NCI-H1436 treated with DMSO at 0.1 percent for 48 hours (cell line): ENCODE measurements around the gene THSD4.

Experiments
- DNase-seq: peaks from one replicate; lab custom pipeline; 2025; lab: John Stamatoyannopoulos, UW

The THSD4 gene

DNA sequence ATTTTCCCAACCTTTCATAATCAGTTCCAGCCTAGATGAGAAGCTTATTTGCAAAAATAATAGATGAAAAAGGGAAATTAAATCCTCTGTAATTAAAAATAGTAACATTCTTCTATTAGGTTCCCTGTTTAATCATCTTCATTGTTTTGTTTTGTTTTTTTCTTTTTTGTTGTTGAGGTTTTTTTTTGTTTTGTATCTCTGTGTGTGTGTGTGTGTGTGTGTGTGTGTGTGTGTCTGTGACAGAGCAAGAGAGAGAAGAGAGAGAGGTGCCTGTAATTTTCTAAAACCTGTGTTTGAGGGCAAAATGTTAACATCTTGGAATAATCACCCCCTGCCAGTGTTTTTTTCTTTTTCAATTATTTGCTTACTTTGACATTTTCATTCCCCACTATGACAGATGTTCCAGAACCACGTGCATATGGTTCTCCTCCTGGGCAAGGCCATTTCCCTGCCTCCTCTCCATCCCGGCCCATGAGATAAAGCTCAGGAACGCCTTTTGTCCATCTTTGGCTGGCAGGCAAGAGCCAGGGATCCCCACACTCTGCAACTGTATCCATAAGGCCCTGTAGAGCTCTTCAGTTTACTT lies 573.3 kb downstream of the THSD4 start:
- DNase-seq: no peak

DNA sequence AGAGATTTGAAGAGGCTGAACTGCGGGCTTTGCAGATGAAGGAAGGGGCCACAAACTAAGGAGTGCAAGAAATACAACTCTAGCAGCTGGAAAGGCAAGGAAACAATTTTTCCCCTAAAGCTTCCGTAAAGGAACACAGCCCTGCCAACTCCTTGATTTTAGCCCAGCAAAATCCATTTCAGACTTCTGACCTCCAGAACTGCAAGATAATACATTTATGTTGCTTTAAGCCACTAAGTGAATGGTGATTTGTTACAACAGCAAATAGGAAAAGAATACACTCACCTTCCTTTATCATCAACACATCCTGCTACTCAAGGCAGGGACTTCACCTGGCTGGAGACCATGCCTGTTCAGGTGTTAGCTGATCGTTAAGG lies 575.8 kb downstream of the THSD4 start:
- DNase-seq: no peak

DNA sequence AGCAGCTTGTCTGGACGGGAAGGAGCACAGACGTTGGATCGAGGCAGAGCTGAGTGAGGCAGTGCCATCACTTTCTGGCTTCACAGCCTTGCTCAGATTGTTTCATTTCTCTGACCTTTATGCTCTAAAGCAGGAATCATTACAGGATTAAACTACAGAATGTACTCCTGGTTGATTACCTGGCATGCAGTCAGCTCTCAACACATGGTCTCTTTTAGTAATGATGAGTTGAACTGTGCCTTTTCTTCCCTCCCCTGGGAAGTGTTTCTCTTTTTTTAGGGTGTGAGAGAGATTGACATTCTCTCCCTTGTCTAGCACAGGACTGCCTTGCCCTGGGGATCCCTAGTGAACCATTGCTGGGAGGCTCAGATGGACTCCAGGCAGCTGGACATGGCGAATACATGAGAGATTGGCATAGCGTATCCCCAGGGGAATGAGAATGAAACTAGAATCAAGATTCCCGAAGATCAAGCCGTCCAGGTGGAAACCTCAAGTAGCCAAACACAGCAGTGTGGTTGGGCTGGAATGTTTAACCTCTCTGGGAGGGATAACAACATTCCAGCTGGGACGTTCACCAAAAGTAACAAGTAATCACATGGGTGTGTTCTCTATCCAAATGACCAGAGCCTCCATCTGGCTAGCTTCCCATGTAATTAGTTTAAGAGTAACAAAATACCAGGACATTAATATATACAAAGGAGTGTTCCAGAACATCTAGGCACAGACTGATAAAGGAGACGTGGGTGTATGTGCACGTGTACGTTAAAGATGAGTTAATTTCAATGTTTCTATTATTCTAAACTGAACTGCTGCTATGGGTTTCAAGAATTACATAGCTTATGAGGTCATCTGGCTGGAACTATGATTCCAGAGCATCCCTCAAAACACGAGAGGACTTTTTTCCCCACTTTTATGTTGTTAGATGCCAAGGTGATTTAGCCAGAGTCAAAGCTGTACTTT lies 576.5 kb downstream of the THSD4 start:
- no peak for DNase-seq

DNA sequence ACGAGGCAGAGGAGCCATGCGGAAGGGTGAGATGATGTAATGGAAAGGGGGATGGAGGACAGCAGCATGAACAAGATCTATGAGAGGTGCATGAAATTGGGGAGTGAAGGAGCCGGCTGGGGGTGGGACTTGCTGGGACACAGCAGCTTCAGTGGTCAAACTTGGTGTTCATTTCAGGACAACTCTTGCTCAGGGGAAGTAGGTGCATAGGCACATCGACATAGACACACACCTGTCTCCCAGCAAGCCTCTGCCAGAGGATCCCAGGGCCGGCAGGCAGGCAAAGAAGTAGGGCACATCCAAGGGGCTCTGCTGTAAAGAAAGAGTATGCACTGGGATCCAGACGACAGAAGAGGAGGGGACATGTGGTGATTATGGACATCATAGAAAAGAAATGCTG lies 582.0 kb downstream of the THSD4 start:
- no peak for DNase-seq

DNA sequence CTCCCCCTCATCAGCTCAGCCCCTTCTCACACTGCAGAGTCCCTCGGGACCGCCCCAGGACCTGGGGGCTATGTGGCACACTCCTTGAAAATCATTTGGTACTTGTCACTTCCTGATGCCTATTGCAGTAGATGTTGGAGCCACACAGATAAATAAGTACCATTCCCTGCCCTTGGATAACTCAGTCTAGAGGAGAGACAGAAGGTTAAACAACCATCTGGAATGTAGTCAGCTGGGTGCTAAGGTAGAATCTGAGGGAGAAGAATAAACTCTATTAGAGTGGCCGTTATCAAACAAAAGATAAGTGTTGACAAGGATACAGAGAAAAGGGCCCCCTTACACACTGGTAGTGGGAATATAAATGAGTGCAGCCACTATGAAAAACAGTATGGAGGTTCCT lies 582.8 kb downstream of the THSD4 start:
- no peak for DNase-seq

- DNase-seq: no peak
These were observed 583.5 kb downstream of the THSD4 start for GRCh38 chr15:71698742-71699141.

DNA sequence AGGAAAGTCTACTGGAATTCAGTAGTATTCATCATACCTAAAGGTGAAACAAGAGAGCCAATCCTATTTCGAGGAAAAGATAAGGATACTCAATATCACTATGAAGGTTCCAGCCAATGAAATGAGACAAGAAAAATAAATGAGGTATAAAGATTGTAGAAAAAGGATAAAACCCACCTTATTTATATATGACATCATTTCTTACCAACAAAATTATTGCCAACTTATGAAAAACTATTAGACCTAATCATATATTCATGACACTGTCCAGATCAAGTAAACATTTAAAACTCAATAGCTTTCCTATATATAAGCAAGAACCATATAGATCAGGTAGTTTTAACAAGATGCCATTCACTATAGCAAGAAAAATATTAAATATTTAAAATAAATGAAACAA lies 584.7 kb downstream of the THSD4 start:
- DNase-seq: no peak

GRCh38 chr15:71701808-71702207 lies 586.5 kb downstream of the THSD4 start:
- DNase-seq: no peak

DNA sequence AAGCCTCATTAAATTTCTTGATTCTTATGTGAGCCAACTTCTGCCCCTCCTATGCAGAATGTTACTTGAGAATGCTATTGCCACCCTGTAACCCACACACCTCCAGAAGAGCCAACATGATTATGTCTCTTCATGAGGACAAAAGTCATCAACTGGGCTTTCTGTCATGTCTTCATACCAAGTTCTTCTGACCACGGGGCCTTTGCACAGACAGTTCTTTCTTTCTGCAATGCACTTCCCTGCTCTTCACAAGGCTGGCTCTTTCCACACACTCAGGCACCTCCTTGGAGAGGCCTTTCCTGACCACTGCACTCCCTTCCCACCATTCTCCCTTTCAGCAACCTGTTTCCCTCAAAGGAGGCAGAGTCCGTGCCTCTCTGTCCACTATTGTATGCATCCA lies 587.2 kb downstream of the THSD4 start:
- no peak for DNase-seq

- no peak for DNase-seq
These were observed 589.9 kb downstream of the THSD4 start for GRCh38 chr15:71705151-71705550.

- no peak for DNase-seq
These were observed 591.4 kb downstream of the THSD4 start for GRCh38 chr15:71706461-71707229.

DNA sequence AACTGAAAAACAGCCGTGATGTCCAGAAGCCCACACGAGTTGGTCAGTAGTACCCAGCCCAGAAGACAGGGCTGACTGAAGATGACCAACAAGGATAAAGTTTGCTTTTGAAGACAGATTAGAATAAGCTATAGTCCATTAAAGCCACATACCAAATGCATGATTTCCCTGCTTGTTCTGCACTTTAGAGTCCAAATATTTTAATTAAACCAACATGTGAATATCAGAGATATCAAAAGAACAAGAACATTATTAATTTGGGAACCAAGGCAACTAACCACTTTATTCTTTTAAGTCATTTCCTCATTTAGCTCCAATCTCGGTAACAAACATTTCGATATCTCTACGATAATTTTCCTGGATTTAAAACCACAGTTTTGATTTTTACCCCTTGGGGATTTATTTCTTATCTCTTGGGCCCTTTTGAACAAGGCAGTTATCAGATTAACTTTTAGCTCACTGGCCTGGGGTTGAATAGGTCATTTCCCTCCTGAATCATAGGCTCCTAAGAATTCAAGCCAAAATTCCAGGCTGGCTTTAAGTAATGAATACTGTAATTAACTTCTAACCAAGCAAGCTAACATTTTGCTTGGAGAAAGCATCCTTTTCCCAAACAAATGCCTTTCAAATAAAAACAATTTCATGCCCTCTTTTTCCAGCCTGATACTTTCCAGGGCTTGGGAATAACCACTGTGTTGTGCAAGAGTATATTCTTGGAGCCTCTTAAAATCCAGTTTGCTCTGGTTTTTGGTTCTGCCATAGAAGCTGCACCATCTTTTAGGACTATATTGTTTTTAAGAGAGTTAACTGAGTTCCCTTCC lies 592.2 kb downstream of the THSD4 start:
- DNase-seq: no peak

DNA sequence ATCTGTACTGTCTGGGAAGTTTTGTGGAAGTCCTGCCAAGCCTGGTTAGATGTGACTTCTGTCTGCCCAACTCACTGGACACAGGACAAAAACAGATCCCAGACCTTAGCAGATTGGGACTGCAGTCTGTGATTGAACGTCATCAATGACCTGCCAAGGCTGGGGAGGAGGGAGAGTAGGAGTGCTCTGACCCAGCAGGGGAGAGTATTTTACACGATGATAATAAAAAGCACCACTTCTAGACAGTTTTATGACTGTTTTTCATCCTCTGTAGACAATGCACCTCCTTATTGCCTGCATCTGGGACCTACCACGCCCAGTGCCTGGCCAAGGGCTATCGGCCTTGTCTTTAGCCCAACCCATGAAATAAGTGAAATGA lies 592.8 kb downstream of the THSD4 start:
- DNase-seq: no peak

- DNase-seq: no peak
These were observed 593.5 kb downstream of the THSD4 start for GRCh38 chr15:71708741-71709140.

GRCh38 chr15:71709808-71710418 lies 594.6 kb downstream of the THSD4 start:
- no peak for DNase-seq

- DNase-seq: no peak
These were observed 596.9 kb downstream of the THSD4 start for GRCh38 chr15:71712182-71712581.

- DNase-seq: no peak
These were observed 598.0 kb downstream of the THSD4 start for GRCh38 chr15:71713191-71713809.

DNA sequence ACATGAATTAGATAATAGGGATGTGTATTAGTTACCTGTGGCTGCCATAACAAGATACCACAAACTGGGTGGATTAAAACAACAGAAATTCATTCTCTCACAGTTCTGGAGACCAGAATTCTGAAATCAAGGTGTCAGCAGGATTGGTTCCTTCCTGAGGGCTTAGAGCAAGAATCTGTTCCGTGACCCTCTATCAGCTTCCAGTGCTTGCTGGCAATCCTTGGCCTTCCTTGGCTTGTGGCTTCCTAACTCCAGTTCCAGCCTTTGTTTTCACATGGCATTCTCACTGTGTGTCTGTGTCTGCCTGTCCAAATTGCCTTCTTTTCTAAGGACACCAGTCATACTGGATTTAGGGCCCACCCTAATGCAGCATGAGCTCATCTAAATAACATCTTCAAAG lies 600.6 kb downstream of the THSD4 start:
- no peak for DNase-seq

DNA sequence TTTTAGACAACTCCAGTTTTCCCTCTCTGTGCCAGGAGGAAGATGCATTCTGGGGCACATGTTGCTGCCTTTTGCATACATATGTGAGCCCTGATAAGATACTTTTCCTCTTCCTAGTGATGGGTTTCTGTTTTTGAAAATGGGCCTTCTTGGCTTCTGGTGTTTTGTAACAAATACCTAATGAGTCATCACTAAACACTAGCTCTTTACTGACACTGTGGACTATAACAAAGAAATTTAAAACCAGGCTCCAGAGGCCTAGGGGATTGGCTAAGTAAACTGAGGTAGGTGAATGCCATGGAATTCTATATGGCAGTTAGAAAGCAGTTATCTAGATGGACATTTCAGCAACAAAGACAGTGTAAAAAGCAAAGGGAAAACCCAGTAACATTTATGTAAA lies 601.7 kb downstream of the THSD4 start:
- no peak for DNase-seq

DNA sequence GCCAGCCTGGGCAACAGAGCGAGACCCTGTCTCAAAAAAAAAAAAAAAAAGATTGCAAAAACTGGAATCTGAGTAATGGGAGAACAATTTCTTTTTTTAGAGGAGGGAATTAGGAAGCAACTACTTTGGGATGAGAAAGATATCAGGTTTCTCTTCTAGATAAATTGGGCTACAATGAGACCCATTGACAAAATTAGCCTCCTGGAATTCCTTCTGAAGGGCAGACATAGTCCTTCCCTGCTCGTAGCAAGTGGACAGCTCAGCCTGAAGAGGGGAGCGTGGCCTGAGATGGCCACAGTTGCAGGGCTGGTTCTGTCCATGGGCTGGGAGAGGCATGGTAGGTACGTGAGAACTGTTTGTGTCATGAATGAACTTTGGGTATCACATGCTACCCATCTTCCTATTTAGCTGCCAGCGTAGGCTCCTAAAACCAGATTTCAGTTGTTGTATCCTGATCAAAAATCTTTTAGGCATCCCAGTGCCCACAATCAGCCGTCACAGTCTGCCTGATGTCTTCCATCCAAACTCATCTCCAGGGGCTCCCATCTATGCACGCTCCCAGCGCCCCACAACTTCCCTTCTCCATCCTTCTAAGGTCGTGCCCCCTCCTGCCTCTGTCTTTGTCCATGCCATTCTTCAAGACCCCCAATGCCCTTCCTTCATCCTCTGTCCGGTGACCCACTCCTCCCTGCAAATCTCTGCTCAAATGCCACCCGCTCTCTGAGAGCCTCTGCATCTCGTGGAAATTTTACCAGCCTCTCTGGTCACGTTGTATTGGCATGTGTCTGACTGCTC lies 603.0 kb downstream of the THSD4 start:
- no peak for DNase-seq
